ENCODE results near the gene SYCP1. TPM values are rescaled to one million over a fixed set of nuclear protein-coding genes. Genes with fewer than 3 reads are reported as not detected.
"Not testable (repeated sequence)": the region's sequence is repeated elsewhere in the genome, so short reads cannot be mapped to it uniquely, and the experiment has no call there.

The SYCP1 gene
- total RNA-seq: not detected

- Mint-ChIP-seq H3K36me3 (ENCODE audit: low read depth) (no peaks in the 10 kb centered on the region), H3K4me1 (ENCODE audit: low read depth) (peaks cover 5% of the 10 kb centered on the region), H3K4me3 (peak within 1 kb of the TSS; percentile 53), H3K27me3 (ENCODE audit: low read depth) (peaks cover 29% of the 10 kb centered on the region), H3K9me3 (ENCODE audit: insufficient read depth) (no peaks in the 10 kb centered on the region), H3K27ac (no peak within 1 kb of the TSS)
- CTCF ChIA-PET: no interaction called here
- ATAC-seq: no peak
- no peak for DNase-seq
- POLR2A ChIA-PET: no interaction called here
Measured at GRCh38 chr1:114854693-114855320, at the start of gene SYCP1. TSS of gene SYCP1 (plus strand) at chr1:114854863. CDS start at chr1:114855465, 602 bp downstream.

- Mint-ChIP-seq H3K4me1 (ENCODE audit: low read depth) (no peaks in the 10 kb centered on the region), H3K4me3 (no peak overlapping the region), H3K27ac (no peak overlapping the region), H3K9me3 (ENCODE audit: insufficient read depth) (peaks cover 6% of the 10 kb centered on the region), H3K36me3 (ENCODE audit: low read depth) (no peaks in the 10 kb centered on the region), H3K27me3 (ENCODE audit: low read depth) (no peaks in the 10 kb centered on the region)
- ChIA-PET CTCF (no interaction called here), POLR2A (no interaction called here)
- DNase-seq: no peak
- ATAC-seq: no peak
Measured at GRCh38 chr1:114819869-114820268, 34.8 kb upstream of the SYCP1 start.

GRCh38 chr1:114820392-114820791, 34.3 kb upstream of the SYCP1 start:
- H3K4me1 Mint-ChIP-seq (ENCODE audit: low read depth): no peaks in the 10 kb centered on the region
- peaks cover 6% of the 10 kb centered on the region for H3K9me3 Mint-ChIP-seq (ENCODE audit: insufficient read depth)
- POLR2A ChIA-PET: no interaction called here
- CTCF ChIA-PET: no interaction called here
- no peak overlapping the region for H3K4me3 Mint-ChIP-seq
- DNase-seq (no peak), ATAC-seq (no peak)
- H3K27ac Mint-ChIP-seq: no peak overlapping the region
- H3K27me3 Mint-ChIP-seq (ENCODE audit: low read depth): no peaks in the 10 kb centered on the region
- no peaks in the 10 kb centered on the region for H3K36me3 Mint-ChIP-seq (ENCODE audit: low read depth)

- POLR2A ChIA-PET: no interaction called here
Measured at GRCh38 chr1:114821978-114822377, 32.7 kb upstream of the SYCP1 start.

GRCh38 chr1:114828251-114828650, 26.4 kb upstream of the SYCP1 start:
- Mint-ChIP-seq H3K27me3 (ENCODE audit: low read depth) (peaks cover 3% of the 10 kb centered on the region), H3K4me1 (ENCODE audit: low read depth) (peaks cover 4% of the 10 kb centered on the region), H3K9me3 (ENCODE audit: insufficient read depth) (no peaks in the 10 kb centered on the region), H3K4me3 (no peak overlapping the region), H3K27ac (no peak overlapping the region), H3K36me3 (ENCODE audit: low read depth) (no peaks in the 10 kb centered on the region)
- ChIA-PET POLR2A (no interaction called here), CTCF (no interaction called here)
- DNase-seq (no peak), ATAC-seq (no peak)

More at GRCh38 chr1:114821978-114822377, 32.7 kb upstream of the SYCP1 start:
- no peak for ATAC-seq
- H3K4me3 Mint-ChIP-seq: no peak overlapping the region
- no peak overlapping the region for H3K27ac Mint-ChIP-seq
- DNase-seq: no peak
- CTCF ChIA-PET: no interaction called here
- no peaks in the 10 kb centered on the region for H3K4me1 Mint-ChIP-seq (ENCODE audit: low read depth)
- H3K36me3 Mint-ChIP-seq (ENCODE audit: low read depth): no peaks in the 10 kb centered on the region
- peaks cover 6% of the 10 kb centered on the region for H3K9me3 Mint-ChIP-seq (ENCODE audit: insufficient read depth)
- H3K27me3 Mint-ChIP-seq (ENCODE audit: low read depth): peaks cover 3% of the 10 kb centered on the region

GRCh38 chr1:114830075-114830474, 24.6 kb upstream of the SYCP1 start:
- H3K27me3 Mint-ChIP-seq (ENCODE audit: low read depth); H3K9me3 Mint-ChIP-seq (ENCODE audit: insufficient read depth); ATAC-seq; CTCF ChIA-PET; H3K4me3 Mint-ChIP-seq; DNase-seq; H3K4me1 Mint-ChIP-seq (ENCODE audit: low read depth); H3K27ac Mint-ChIP-seq; H3K36me3 Mint-ChIP-seq (ENCODE audit: low read depth): not testable (repeated sequence)
- POLR2A ChIA-PET: interaction anchor here (0.6 kb wide), 1 partner anchor 161 kb away, joined by 3 read pairs; no protein-coding TSS in a partner anchor

- ChIA-PET CTCF (no interaction called here), POLR2A (no interaction called here)
- H3K4me3 Mint-ChIP-seq: no peak overlapping the region
- ATAC-seq: no peak
- H3K9me3 Mint-ChIP-seq (ENCODE audit: insufficient read depth): no peaks in the 10 kb centered on the region
- no peaks in the 10 kb centered on the region for H3K27me3 Mint-ChIP-seq (ENCODE audit: low read depth)
- no peak overlapping the region for H3K27ac Mint-ChIP-seq
- DNase-seq: no peak
- peaks cover 4% of the 10 kb centered on the region for H3K4me1 Mint-ChIP-seq (ENCODE audit: low read depth)
- no peaks in the 10 kb centered on the region for H3K36me3 Mint-ChIP-seq (ENCODE audit: low read depth)
Measured at GRCh38 chr1:114831276-114831994, 23.2 kb upstream of the SYCP1 start.

GRCh38 chr1:114832057-114832456, 22.6 kb upstream of the SYCP1 start:
- DNase-seq: no peak
- no peaks in the 10 kb centered on the region for H3K36me3 Mint-ChIP-seq (ENCODE audit: low read depth)
- peaks cover 4% of the 10 kb centered on the region for H3K4me1 Mint-ChIP-seq (ENCODE audit: low read depth)
- no peak for ATAC-seq
- no peak overlapping the region for H3K27ac Mint-ChIP-seq
- H3K4me3 Mint-ChIP-seq: no peak overlapping the region
- ChIA-PET CTCF (no interaction called here), POLR2A (no interaction called here)
- H3K27me3 Mint-ChIP-seq (ENCODE audit: low read depth): no peaks in the 10 kb centered on the region
- no peaks in the 10 kb centered on the region for H3K9me3 Mint-ChIP-seq (ENCODE audit: insufficient read depth)

- Mint-ChIP-seq H3K4me1 (ENCODE audit: low read depth) (peaks cover 4% of the 10 kb centered on the region), H3K9me3 (ENCODE audit: insufficient read depth) (no peaks in the 10 kb centered on the region), H3K27me3 (ENCODE audit: low read depth) (peaks cover 2% of the 10 kb centered on the region), H3K4me3 (no peak overlapping the region), H3K36me3 (ENCODE audit: low read depth) (no peaks in the 10 kb centered on the region), H3K27ac (no peak overlapping the region)
- ATAC-seq: no peak
- POLR2A ChIA-PET: no interaction called here
- CTCF ChIA-PET: no interaction called here
- no peak for DNase-seq
Measured at GRCh38 chr1:114833421-114833820, 21.2 kb upstream of the SYCP1 start.

GRCh38 chr1:114844270-114844669, 10.4 kb upstream of the SYCP1 start:
- Mint-ChIP-seq H3K36me3 (ENCODE audit: low read depth) (no peaks in the 10 kb centered on the region), H3K9me3 (ENCODE audit: insufficient read depth) (no peaks in the 10 kb centered on the region), H3K4me3 (no peak overlapping the region), H3K4me1 (ENCODE audit: low read depth) (no peaks in the 10 kb centered on the region), H3K27ac (no peak overlapping the region), H3K27me3 (ENCODE audit: low read depth) (peaks cover 9% of the 10 kb centered on the region)
- ChIA-PET CTCF (no interaction called here), POLR2A (no interaction called here)
- ATAC-seq (no peak), DNase-seq (no peak)

- Mint-ChIP-seq H3K4me1 (ENCODE audit: low read depth) (peaks cover 5% of the 10 kb centered on the region), H3K9me3 (ENCODE audit: insufficient read depth) (no peaks in the 10 kb centered on the region), H3K27ac (no peak overlapping the region), H3K4me3 (no peak overlapping the region), H3K36me3 (ENCODE audit: low read depth) (no peaks in the 10 kb centered on the region), H3K27me3 (ENCODE audit: low read depth) (peaks cover 28% of the 10 kb centered on the region)
- DNase-seq: no peak
- no peak for ATAC-seq
- POLR2A ChIA-PET: no interaction called here
- CTCF ChIA-PET: no interaction called here
Measured at GRCh38 chr1:114853584-114853983, 1.1 kb upstream of the SYCP1 start.

- CTCF ChIA-PET: no interaction called here
- H3K4me3 Mint-ChIP-seq: no peak overlapping the region
- no peaks in the 10 kb centered on the region for H3K9me3 Mint-ChIP-seq (ENCODE audit: insufficient read depth)
Measured at GRCh38 chr1:114861384-114861783, 6.7 kb downstream of the SYCP1 start.

More at GRCh38 chr1:114861384-114861783, 6.7 kb downstream of the SYCP1 start:
- Mint-ChIP-seq H3K27me3 (ENCODE audit: low read depth) (peaks cover 11% of the 10 kb centered on the region), H3K4me1 (ENCODE audit: low read depth) (no peaks in the 10 kb centered on the region), H3K36me3 (ENCODE audit: low read depth) (no peaks in the 10 kb centered on the region), H3K27ac (no peak overlapping the region)
- POLR2A ChIA-PET: no interaction called here
- no peak for DNase-seq
- no peak for ATAC-seq

Measured in activated CD8-positive, alpha-beta T cell treated with anti-CD3 and anti-CD28 coated beads, Interleukin-2, amount 10 ng/mL, durations not matched to agents 7 days and 5 days (primary cell).